H9 (cell line): Measurements from ENCODE around the gene ATPAF1. TPM values are rescaled to one million over a fixed set of nuclear protein-coding genes. Genes with fewer than 3 reads are reported as not detected.

Experiments
- DNase-seq: peaks from one replicate; pipeline ENCODE4 v3.0.0-alpha.2; 2017
- H2AFZ ChIP-seq: one replicate; pipeline ENCODE4 v1.6.1; 2013; ENCODE audit warnings: mild to moderate bottlenecking, low read length, control low read depth, moderate library complexity
- H2AK5ac ChIP-seq: 2 replicates; pipeline ENCODE4 v1.6.1; 2013; ENCODE audit warnings: low read length, control low read depth, mixed read lengths; ENCODE audit not compliant: insufficient read length
- H2BK120ac ChIP-seq: one replicate; pipeline ENCODE4 v1.6.1; 2013; ENCODE audit warnings: low read depth, mild to moderate bottlenecking, low read length, control low read depth, inconsistent platforms; ENCODE audit not compliant: poor library complexity, severe bottlenecking
- H2BK12ac ChIP-seq: 2 replicates; pipeline ENCODE4 v1.6.1; 2013; ENCODE audit warnings: low read length, control low read depth, mixed read lengths, low read depth; ENCODE audit not compliant: insufficient read length
- H2BK15ac ChIP-seq: 2 replicates; pipeline ENCODE4 v1.6.1; 2013; ENCODE audit warnings: low read depth, low read length, control low read depth
- H2BK20ac ChIP-seq: one replicate; pipeline ENCODE4 v1.6.1; 2013; ENCODE audit warnings: low read depth, mild to moderate bottlenecking, low read length, control low read depth, inconsistent platforms; ENCODE audit not compliant: poor library complexity, severe bottlenecking
- H2BK5ac ChIP-seq: 2 replicates; pipeline ENCODE4 v1.6.1; 2013; ENCODE audit warnings: low read length, control low read depth, mixed read lengths; ENCODE audit not compliant: insufficient read length
- H3K14ac ChIP-seq: 2 replicates; pipeline ENCODE4 v1.6.1; 2013; ENCODE audit warnings: low read length, control low read depth; ENCODE audit not compliant: insufficient read depth
- H3K18ac ChIP-seq: 2 replicates; pipeline ENCODE4 v1.6.1; 2013; ENCODE audit warnings: low read depth, mild to moderate bottlenecking, mixed read lengths, low read length, control low read depth; ENCODE audit not compliant: insufficient read length
- H3K23ac ChIP-seq: 2 replicates; pipeline ENCODE4 v1.6.1; 2013; ENCODE audit warnings: low read length, control low read depth, mixed read lengths, low read depth; ENCODE audit not compliant: insufficient read length
- H3K23me2 ChIP-seq: 2 replicates; pipeline ENCODE4 v1.6.1; 2013; ENCODE audit warnings: low read depth, mild to moderate bottlenecking, mixed read lengths, low read length, control low read depth; ENCODE audit not compliant: insufficient read length, poor library complexity, severe bottlenecking
- H3K27ac ChIP-seq: 2 replicates; pipeline ENCODE4 v1.5.1; 2013; ENCODE audit warnings: low read length, control low read depth, mixed read lengths, low read depth; ENCODE audit not compliant: insufficient read length
- H3K27me3 ChIP-seq: 2 replicates; pipeline ENCODE4 v1.6.1; 2013; ENCODE audit warnings: low read length, control low read depth, inconsistent platforms; ENCODE audit not compliant: insufficient read depth
- H3K4ac ChIP-seq: 2 replicates; pipeline ENCODE4 v1.6.1; 2013; ENCODE audit warnings: low read depth, mild to moderate bottlenecking, control low read depth, inconsistent platforms, low read length, moderate library complexity
- H3K4me1 ChIP-seq: 2 replicates; pipeline ENCODE4 v1.6.1; 2013; ENCODE audit warnings: low read length, control low read depth, inconsistent platforms; ENCODE audit not compliant: insufficient read depth
- H3K4me2 ChIP-seq: 2 replicates; pipeline ENCODE4 v1.6.1; 2013; ENCODE audit warnings: low read length, control low read depth, mixed read lengths; ENCODE audit not compliant: insufficient read length, insufficient read depth
- H3K56ac ChIP-seq: 2 replicates; pipeline ENCODE4 v1.6.1; 2013; ENCODE audit warnings: low read depth, mild to moderate bottlenecking, mixed read lengths, low read length, control low read depth; ENCODE audit not compliant: insufficient read length
- H3K79me1 ChIP-seq: 2 replicates; pipeline ENCODE4 v1.6.1; 2013; ENCODE audit warnings: low read depth, mild to moderate bottlenecking, moderate library complexity, low read length, control low read depth, inconsistent platforms; ENCODE audit not compliant: insufficient read depth, poor library complexity, severe bottlenecking
- H3K79me2 ChIP-seq: 2 replicates; pipeline ENCODE4 v1.6.1; 2013; ENCODE audit warnings: low read length, control low read depth, inconsistent platforms; ENCODE audit not compliant: insufficient read depth
- H3K9ac ChIP-seq: 2 replicates; pipeline ENCODE4 v1.6.1; 2013; ENCODE audit warnings: low read length, control low read depth, mixed read lengths; ENCODE audit not compliant: insufficient read length; ENCODE audit errors: extremely low read depth
- H3K9me3 ChIP-seq: one replicate; pipeline ENCODE4 v1.6.1; 2013; ENCODE audit warnings: low read depth, low read length, inconsistent platforms; ENCODE audit not compliant: control insufficient read depth
- H3T11ph ChIP-seq: one replicate; pipeline ENCODE4 v1.6.1; 2013; ENCODE audit warnings: mild to moderate bottlenecking, low read length, control low read depth, inconsistent platforms
- H4K20me1 ChIP-seq: one replicate; pipeline ENCODE4 v1.6.1; 2013; ENCODE audit not compliant: control insufficient read depth, insufficient read length, insufficient read depth
- H4K5ac ChIP-seq: 2 replicates; pipeline ENCODE4 v1.6.1; 2013; ENCODE audit warnings: low read depth, mild to moderate bottlenecking, mixed read lengths, low read length, control low read depth; ENCODE audit not compliant: insufficient read length
- H4K8ac ChIP-seq: replicated peaks from 2 replicates; pipeline ENCODE4 v1.6.1; 2013; ENCODE audit warnings: low read length, control low read depth, mixed read lengths, low read depth; ENCODE audit not compliant: insufficient read length
- H4K91ac ChIP-seq: 2 replicates; pipeline ENCODE4 v1.6.1; 2013; ENCODE audit warnings: low read depth, mild to moderate bottlenecking, moderate library complexity, mixed read lengths, low read length, control low read depth; ENCODE audit not compliant: insufficient read length
- H3K27ac Mint-ChIP-seq, 3 experiments: 2 replicates in 2 of 3; 3 replicates in 1 of 3; pipeline ENCODE4 v1.8.0; 2020 to 2021; ENCODE audit warnings: mixed read lengths in 3 of 3, mild to moderate bottlenecking in 1 of 3, moderate library complexity in 1 of 3
- H3K27me3 Mint-ChIP-seq: 2 replicates; pipeline ENCODE4 v1.8.0; 2021; ENCODE audit warnings: low read depth, mild to moderate bottlenecking, moderate library complexity, mixed read lengths
- H3K36me3 Mint-ChIP-seq, 3 experiments: 2 replicates in 2 of 3; 3 replicates in 1 of 3; pipeline ENCODE4 v1.8.0; 2020 to 2021; ENCODE audit warnings: low read depth in 3 of 3, mixed read lengths in 3 of 3; ENCODE audit not compliant: insufficient read depth in 1 of 3
- H3K4me1 Mint-ChIP-seq, 2 experiments: 2 replicates each; pipeline ENCODE4 v1.8.0; 2020; ENCODE audit warnings: mixed read lengths in 2 of 2
- H3K4me3 Mint-ChIP-seq, 2 experiments: 2 replicates in 1 of 2; 3 replicates in 1 of 2; pipeline ENCODE4 v1.8.0; 2020 to 2021; ENCODE audit warnings: mild to moderate bottlenecking in 2 of 2, mixed read lengths in 2 of 2, moderate library complexity in 1 of 2
- H3K9me3 Mint-ChIP-seq, 2 experiments: 2 replicates in 1 of 2; 3 replicates in 1 of 2; pipeline ENCODE4 v1.8.0; 2020; ENCODE audit warnings: mild to moderate bottlenecking in 2 of 2, mixed read lengths in 2 of 2, moderate library complexity in 1 of 2
- WGBS: extraction: QIAGEN DNeasy Blood & Tissue Kit; methylation state at CpG from one replicate; pipeline ENCODE4 v1.1.7; 2013; ENCODE audit warnings: missing lambda C conversion rate, low lambda C conversion rate, mixed read lengths; ENCODE audit not compliant: insufficient read length; ENCODE audit errors: extremely low coverage; 5-methylcytosine and 5-hydroxymethylcytosine counted together
- total RNA-seq: library from RNA; stranded (reverse); gene quantifications from 2 replicates; pipeline ENCODE4 v1.2.1, GENCODE V29; 2021
- TF ChIP-seq, protein P1 (sequence below): fragments of 200-600 bp; sonication (generic); conservative IDR thresholded peaks from 3 replicates; pipeline ENCODE4 v1.8.0; 2021; ENCODE audit warnings: antibody characterized with exemption, mild to moderate bottlenecking

ATPAF1 gene
- total RNA-seq, 1 experiment from 2014 or later: 57.3 TPM

DNA sequence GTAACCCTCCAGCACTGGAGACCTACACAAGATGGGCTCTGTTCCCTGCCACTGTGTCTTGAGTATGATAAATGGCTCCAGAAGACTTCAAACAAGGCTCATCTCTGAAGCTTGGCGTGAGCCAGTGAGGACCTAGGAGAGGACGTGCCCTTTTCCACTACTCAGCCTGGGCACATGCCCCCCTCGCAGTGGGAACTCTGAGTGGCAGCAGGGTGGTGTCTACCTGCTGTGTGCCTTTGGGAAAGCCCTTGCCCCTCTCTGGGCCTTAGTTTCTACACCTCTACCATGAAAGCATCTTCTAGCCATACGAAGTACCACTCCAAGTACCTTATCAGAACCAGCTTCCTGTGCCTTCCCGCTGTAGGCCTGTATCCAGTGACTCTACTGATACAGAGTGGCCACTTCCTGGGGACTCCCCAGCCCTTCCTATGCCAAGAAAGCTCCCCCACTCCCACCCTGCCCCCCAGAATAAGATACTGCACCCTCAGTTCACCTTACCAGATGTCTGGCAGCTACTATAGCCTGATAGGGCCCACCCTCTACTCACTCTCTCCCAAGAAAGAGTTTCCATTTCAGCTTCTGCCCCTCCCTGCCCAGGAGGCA, 48.4 kb downstream of the ATPAF1 start:
- WGBS: no CpG with 5 or more reads among the region's 5 CpGs

More for the DNA sequence above, 48.4 kb downstream of the ATPAF1 start:
- no peak overlapping the region for H3K18ac ChIP-seq
- no peak overlapping the region for H3K27ac ChIP-seq
- no peaks in the 10 kb centered on the region for H3K79me2 ChIP-seq
- no peak overlapping the region for H2AFZ ChIP-seq
- H3K79me1 ChIP-seq: no peaks in the 10 kb centered on the region
- Mint-ChIP-seq H3K4me3 (no peak overlapping the region), H3K9me3 (no peaks in the 10 kb centered on the region), H3K36me3 (no peaks in the 10 kb centered on the region), H3K27me3 (peaks cover 34% of the 10 kb centered on the region), H3K27ac (no peak overlapping the region), H3K4me1 (peaks cover 25 to 30% of the 10 kb centered on the region in 2 experiments)
- no peaks in the 10 kb centered on the region for H3K9me3 ChIP-seq
- no peak overlapping the region for H3K56ac ChIP-seq
- no peak overlapping the region for H3K4ac ChIP-seq
- no peak for DNase-seq
- H3K14ac ChIP-seq: no peak overlapping the region
- H2BK120ac ChIP-seq: no peak overlapping the region
- H4K20me1 ChIP-seq: no peaks in the 10 kb centered on the region
- H3K9ac ChIP-seq: no peak overlapping the region
- H3K27me3 ChIP-seq: peaks cover 3% of the 10 kb centered on the region; the same call in 1 of the 2 replicates
- H2BK15ac ChIP-seq: no peak overlapping the region
- no peak overlapping the region for H3K23ac ChIP-seq
- H4K8ac ChIP-seq: no peak overlapping the region
- peaks cover 8% of the 10 kb centered on the region; the same call in 1 of the 2 replicates for H3K4me1 ChIP-seq
- no peak overlapping the region for H3K4me2 ChIP-seq
- H4K5ac ChIP-seq: no peak overlapping the region
- no peak overlapping the region for H4K91ac ChIP-seq
- no peak overlapping the region for H2BK12ac ChIP-seq
- H2BK5ac ChIP-seq: no peak overlapping the region
- TF ChIP-seq, protein P1, sequence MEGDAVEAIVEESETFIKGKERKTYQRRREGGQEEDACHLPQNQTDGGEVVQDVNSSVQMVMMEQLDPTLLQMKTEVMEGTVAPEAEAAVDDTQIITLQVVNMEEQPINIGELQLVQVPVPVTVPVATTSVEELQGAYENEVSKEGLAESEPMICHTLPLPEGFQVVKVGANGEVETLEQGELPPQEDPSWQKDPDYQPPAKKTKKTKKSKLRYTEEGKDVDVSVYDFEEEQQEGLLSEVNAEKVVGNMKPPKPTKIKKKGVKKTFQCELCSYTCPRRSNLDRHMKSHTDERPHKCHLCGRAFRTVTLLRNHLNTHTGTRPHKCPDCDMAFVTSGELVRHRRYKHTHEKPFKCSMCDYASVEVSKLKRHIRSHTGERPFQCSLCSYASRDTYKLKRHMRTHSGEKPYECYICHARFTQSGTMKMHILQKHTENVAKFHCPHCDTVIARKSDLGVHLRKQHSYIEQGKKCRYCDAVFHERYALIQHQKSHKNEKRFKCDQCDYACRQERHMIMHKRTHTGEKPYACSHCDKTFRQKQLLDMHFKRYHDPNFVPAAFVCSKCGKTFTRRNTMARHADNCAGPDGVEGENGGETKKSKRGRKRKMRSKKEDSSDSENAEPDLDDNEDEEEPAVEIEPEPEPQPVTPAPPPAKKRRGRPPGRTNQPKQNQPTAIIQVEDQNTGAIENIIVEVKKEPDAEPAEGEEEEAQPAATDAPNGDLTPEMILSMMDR: no peak
- no peak overlapping the region for H2BK20ac ChIP-seq
- peaks cover 8% of the 10 kb centered on the region for H3K23me2 ChIP-seq
- no peak overlapping the region for H3T11ph ChIP-seq
- no peak overlapping the region for H2AK5ac ChIP-seq
